Measurements from ENCODE around the gene INVS.
A peak's percentile ranks its signal among the peaks of the same experiment; 100 is the strongest.
"Not testable (repeated sequence)": the region's sequence is repeated elsewhere in the genome, so short reads cannot be mapped to it uniquely, and the experiment has no call there.

Gene INVS

GRCh38 chr9:100131216-100131615 is 32.2 kb downstream of the INVS start:
- no peak overlapping the region for H3K27ac ChIP-seq
- TF ChIP-seq CTCF (conservative IDR thresholded peaks at IDR 0.05) = no peak

- TF ChIP-seq CTCF (conservative IDR thresholded peaks at IDR 0.05) = no peak
- no peak overlapping the region for H3K27ac ChIP-seq
Observed at GRCh38 chr9:100131875-100132430, 32.9 kb downstream of the INVS start.

- no peak for TF ChIP-seq CTCF (conservative IDR thresholded peaks at IDR 0.05)
- no peak overlapping the region for H3K27ac ChIP-seq
Observed at GRCh38 chr9:100134731-100135130, 35.7 kb downstream of the INVS start.

- TF ChIP-seq CTCF (conservative IDR thresholded peaks at IDR 0.05) = peak; percentile 52
- H3K27ac ChIP-seq = not testable (repeated sequence)
Observed at GRCh38 chr9:100136799-100137198, 37.8 kb downstream of the INVS start.

- H3K27ac ChIP-seq = not testable (repeated sequence)
Observed at GRCh38 chr9:100140303-100140702, 41.3 kb downstream of the INVS start.

- not testable (repeated sequence) for H3K27ac ChIP-seq
Observed at GRCh38 chr9:100141862-100142261, 42.8 kb downstream of the INVS start.

- H3K27ac ChIP-seq = not testable (repeated sequence)
Observed at GRCh38 chr9:100145167-100145934, 46.3 kb downstream of the INVS start.

- not testable (repeated sequence) for H3K27ac ChIP-seq
Observed at GRCh38 chr9:100145976-100146375, 46.9 kb downstream of the INVS start.

GRCh38 chr9:100150214-100150613 is 51.2 kb downstream of the INVS start:
- TF ChIP-seq CTCF (conservative IDR thresholded peaks at IDR 0.05) = no peak
- H3K27ac ChIP-seq = peak overlapping the region; percentile 22; the same call in 1 of the 2 replicates

GRCh38 chr9:100160021-100160420 is 61.0 kb downstream of the INVS start:
- no peak for TF ChIP-seq CTCF (conservative IDR thresholded peaks at IDR 0.05)
- H3K27ac ChIP-seq = no peak overlapping the region
